ENCODE data around the gene ACOD1.
A peak's percentile ranks its signal among the peaks of the same experiment; 100 is the strongest.
"Not testable (repeated sequence)": the region's sequence is repeated elsewhere in the genome, so short reads cannot be mapped to it uniquely, and the experiment has no call there.

Gene ACOD1

DNA sequence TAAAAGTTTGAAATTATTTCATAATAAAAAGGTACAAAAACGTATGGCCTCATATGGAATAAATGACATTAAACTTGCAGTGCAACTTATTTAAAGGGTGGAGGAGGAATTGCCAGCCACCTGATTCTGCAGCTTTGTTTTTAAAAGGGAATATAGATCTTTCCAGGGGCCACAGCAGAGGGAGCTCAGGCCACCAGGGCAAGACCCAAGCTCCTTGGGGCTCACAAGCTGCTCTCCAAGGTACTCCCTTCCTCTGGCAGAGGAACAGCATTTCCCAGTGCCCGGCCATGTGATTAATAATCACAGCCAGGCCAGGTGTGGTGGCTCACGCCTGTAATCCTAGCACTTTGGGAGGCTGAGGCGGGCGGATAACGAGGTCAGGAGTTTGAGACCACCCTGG is 6.2 kb downstream of the ACOD1 start:
- no peak for DNase-seq

DNA sequence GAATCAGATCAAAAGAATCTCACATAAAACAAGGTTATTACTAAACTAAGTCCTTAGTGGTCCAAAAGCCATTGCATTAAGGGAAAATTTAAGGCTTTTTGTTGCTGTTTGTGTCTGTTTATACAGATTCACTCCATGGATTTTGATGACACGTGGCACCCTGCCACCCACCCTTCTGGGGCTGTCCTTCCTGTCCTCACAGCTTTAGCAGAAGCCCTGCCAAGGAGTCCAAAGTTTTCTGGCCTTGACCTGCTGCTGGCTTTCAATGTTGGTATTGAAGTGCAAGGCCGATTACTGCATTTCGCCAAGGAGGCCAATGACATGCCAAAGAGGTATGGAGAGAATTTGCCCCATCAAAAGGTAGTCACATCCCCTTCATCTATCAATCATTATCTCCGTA is 6.9 kb downstream of the ACOD1 start:
- DNase-seq: no peak

DNA sequence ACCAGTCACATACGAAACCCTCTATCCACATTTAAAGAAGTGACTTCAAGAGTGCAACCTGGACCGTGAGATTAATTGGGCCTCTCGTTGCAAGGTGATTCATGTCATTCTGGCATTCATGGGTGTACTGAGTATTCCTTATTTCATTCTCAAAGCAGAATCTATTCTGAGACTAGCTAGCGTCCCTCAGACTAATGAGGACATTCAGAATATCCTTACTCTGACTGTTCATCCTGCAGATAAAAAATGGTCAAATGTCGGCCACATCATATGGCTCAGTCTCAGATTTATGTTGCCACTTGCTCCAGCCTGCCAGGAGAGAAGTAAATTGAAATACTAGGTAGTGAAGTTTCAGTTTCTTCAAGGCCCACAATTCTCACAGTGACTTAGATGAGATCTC is 7.3 kb downstream of the ACOD1 start:
- DNase-seq: no peak

DNA sequence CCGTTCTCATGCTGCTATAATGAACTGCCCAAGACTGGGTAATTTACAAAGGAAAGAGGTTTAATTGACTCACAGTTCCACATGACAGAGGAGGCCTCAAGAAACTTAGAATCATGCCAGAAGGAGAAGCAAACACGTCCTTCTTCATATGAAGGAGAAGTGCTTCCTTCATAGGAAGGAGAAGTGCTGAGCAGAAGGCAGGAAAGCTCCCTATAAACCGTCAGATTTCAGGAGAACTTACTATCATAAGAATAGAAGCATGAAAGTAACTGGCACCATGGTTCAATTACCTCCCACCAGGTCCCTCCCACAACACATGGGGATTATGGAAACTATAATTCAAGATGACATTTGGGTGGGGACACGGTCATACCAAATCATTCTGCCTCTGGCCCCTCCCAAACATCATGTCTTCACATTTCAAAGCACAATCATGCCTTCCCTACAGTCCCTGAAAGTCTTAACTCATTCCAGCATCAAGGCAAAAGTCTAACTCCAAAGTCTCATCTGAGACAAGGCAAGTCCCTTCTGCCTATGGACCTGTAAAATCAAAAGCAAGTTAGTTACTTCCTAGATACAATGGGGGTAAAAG is 10.6 kb downstream of the ACOD1 start:
- DNase-seq: no peak

DNA sequence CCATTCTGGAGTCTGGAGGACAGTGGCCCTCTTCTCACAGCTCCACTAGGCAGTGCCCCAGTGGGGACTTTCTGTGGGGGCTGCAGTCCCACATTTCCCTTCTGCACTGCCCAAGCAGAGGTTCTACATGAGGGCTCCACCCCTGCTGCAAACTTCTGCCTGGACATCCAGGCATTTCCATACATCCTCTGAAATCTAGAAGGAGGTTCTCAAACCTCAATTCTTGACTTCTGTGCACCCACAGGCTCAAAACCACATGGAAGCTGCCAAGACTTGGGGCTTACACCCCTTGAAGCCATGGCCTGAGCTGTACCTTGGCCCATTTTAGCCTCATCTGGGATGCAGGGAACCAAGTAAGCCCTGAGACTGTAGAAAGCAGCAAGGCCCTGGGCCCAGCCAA is 11.4 kb downstream of the ACOD1 start:
- DNase-seq: not testable (repeated sequence)

DNA sequence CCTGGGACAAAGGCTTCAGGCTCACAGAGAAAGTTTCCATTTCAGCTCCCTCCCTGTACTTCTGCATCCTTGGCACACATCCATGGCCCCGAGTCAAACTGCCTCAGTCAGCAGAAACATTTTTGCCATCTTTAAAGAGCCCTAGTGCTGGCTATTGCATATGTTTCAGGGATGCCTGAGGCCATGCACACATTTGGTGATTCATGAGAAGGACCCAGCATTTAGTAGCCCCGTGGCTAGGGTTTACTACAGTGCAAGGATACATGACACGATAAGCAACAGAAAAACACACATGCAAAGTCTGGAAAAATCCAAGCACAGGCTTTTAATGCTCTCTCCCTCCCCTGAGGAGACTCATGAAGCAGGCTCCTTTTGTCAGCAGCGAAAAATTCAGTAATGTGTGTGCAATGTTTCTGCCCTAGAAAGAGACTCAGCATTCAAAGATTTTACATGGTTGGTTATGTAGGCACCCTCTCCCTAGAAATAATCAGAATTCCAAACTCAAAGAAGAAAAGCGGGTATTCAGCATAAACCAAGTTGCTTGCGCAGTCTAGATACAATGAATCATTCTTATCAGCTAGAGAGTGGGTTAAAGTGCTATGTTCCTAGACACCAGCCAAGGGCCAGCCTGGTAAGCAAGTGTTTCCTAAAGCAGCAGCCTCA is 17.6 kb downstream of the ACOD1 start:
- peak; percentile 93 for DNase-seq

DNA sequence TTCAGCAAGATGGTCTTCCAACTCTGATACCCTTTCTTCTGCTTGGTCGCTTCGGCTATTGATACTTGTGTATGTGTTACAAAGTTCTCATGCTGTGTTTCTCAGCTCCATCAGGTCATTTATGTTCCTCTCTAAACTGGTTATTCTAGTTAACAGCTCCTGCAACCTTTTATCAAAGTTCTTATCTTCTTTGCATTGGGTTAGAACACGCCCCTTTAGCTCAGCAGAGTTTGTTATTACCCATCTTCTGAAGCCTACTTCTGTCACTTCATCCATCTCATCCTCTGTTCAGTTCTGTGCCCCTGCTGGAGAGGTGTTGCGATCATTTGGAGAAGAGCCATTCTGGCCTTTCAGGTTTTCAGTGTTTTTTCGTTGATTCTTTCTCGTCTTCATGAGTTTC is 18.7 kb downstream of the ACOD1 start:
- DNase-seq: no peak

DNA sequence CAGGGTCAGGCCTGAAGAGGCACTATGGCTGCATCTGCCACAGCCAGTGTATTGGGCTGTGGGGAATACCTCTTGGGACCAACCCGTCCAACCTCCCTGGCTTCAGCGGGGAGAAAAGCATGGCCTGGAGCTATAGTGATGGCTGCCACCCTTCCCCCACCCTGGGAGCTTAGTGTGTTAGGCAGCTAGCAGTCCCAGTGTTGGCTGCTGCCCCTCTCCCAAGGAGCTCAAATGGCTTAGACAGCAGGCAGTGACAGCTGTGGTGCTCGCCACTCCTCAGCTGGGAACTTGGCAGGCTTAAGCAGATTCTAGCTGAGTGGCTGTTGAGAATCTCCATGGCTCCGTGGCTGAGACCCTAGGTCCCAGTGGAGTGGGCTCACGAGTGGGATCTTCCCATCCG is 19.7 kb downstream of the ACOD1 start:
- no peak for DNase-seq

DNA sequence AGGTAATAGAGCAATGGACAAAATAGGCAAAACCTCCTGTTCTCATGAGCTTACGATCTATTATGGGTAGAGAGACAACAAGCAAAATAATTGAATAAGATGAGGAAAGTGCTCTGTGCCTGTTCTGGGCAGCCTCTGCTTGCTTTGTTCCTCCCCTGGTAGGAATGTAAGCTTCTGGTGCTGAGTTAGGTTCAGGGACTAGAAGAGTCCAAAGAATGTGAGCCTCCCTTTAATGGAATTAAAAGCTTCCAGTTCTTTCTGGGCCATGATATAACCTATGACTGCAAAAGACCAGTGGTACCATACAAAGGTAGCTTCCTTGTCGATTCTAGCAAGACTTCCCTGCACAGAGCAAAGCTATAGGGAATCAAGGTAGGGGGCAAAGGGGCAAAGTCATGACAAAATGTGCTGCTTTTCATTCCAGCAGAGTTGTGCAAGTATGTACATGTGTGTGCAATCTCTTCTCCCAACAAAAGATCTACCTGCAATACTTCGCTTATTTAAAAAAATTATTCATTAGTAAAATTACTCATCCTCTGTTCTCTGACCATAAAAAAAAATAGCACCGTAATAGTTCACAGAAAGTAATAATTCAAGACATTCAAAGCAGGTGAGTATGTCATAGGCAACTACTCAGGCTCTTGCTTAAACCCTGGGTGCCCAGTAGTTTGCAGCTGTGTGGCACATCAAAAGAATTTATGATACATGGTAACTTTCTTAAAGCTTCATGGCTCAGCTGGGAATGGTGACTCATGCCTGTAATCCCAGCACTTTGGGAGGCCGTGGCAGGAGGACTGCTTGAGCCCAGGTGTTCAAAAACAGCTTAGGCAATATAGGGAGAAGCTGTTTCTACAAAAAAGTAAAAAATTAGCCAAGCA is 21.4 kb downstream of the ACOD1 start:
- DNase-seq: peak; percentile 44

DNA sequence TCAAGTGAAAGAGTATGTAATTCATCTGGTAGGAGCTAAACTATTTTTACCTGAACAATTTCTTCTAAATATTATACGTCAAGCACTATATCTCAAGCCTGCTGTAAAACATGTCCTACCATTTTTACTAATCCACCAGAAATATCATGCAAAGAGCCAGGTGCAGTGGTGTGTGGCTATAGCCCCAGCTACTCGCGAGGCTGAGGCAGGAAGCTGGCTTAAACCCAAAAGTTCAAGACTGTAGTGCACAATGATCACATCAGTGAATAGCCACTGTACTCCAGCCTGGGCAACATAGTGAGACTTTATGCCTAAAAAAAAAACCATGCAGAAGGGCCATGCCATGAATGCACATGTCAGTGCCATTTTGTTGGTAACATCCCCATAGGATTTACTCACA is 22.9 kb downstream of the ACOD1 start:
- no peak for DNase-seq

DNA sequence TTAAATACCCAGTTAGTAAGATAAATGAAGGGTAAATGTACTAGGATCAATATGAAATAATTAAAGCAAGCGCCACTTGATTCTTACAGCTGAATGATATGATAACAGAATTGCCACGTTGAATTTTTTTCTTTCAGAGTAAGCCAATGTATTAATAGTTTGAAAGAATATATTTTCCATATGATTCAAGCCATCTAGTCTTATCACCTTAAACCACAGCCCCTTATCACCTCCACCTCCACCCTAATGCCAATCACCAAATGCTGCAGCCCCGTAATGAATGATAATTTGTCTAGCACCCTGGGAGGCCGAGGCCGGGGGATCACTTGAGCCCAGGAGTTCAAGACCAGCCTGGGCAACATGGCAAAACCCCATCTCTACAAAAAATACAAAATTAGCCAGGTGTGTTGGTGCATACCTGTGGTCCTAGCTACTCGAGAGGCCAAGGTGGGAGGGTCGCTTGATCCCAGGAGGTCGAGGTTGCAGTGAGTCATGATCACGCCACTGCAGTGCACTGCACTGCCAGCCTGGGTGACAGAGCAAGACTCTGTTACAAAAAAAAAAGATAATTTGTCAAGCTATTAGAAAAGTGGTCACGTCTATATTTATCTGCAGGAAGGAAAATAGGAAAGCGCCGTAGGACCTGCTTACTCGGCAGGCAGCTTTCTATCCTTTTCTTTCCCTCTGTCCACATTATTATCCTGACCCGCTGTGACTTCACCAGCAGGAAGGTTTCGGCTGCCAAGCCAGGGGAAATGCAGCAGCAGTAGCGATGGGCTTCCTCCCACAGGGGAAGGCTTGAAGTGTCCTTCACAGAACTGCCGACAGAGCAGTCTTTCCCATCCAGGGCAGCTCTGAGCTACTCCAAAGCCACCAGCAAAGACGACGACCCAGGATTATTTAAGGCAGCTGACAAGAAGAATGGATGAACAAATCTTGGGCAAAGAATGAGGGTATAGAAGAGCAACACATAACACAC is 23.8 kb downstream of the ACOD1 start:
- no peak for DNase-seq

DNA sequence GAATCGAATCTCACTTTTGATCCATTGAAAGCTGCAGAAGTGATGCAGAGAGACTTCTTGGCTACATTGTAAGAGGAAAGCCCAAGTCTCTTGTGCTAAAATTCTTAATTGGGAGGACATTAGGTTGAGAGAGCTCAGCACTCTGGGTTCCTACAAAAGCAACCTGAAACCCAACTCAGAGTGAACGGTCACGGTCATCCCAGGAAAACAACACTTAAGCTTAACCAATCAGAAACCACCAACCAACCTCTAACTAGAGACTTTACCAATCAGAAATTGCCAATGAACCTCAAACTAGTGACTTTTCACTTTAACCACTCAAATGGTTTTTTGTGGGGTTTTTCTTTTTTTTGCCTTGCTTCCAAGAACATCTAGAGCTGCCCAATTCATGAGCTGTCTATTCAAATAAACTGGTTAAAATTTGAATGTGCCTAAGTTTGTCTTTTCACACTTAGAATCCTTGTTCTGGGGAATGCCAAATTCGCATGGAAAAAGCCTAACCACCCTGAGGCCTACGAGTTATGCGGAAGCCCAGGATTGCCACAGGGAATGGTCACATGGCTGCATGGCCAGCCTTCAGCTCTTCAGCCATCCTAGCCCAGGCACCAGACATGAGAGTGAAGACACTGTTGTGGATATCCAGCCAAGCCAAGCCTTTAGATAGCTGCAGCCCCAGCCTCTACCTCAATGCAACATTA is 25.8 kb downstream of the ACOD1 start:
- no peak for DNase-seq

DNA sequence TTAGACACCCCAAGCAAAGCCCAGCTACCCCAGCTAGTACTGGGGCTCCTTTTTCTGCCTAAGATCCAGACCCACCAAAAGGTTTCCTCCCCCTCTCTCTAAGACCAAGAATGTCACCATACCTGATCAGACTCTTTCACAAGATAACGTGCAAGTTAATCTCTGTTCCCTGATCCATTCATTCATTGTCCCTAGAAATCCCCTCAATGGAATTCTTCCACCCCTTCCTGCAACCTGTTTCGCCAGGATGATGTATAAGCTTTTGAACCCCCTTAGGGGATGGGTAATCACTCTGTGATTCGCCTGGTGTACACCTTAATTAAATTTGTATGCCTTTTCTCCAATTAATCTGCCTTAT is 26.3 kb downstream of the ACOD1 start:
- DNase-seq: no peak

DNA sequence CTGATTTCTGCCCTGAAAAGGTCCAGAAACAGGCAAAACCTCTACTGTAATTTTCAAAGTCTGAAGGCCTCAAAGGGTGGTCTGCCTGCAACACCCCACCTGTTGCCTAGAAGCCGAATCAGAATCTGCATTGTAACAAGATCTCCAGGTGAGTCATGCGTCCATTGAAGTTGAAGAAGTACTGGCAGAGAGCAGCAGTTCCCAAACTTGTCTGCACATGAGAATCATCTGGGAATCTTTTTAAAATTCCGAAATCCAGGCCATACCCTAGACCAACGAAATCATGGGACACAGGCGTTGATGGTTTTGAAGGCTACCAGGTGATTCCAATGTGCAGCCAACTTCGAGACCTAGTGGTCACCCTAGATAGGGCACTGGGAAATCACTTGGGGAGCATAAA is 27.6 kb downstream of the ACOD1 start:
- DNase-seq: no peak

DNA sequence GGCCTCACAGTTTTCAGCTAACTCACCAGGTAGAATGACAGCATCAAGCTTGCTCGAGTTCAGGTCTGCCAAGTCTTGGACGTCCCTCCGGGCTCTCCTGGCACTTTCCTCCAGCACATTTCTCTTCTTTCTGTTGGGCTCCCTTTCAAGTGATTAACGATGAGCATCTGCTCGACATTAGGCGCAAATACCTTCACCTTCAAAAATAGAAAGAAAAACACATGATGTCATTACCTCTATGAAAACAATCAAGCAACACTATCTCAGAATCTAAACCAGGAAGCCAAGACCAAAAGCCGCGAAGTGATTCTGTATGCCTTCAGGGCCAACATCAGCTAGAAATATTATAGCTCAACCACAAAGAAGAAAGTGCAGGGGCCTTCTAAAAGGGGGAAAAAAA is 28.2 kb downstream of the ACOD1 start:
- no peak for DNase-seq

DNA sequence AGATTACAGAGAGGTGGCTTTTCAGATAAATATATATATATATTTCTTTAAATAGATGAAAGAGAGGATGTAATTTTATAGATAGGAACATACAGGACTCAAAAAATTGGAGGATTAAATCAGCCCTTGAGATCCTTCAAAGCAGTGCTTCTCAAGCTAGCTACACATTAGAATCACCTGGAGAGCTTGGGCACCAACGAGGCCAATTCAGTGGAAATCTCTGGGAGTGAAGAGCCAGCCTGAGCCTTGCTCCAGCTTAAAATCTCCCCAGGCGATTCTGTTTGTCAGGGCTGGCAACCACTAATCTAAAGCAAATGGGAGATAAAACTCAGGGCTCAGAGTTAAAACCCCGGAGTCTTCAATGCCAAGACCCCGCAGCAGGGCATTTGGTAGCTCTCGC is 28.6 kb downstream of the ACOD1 start:
- no peak for DNase-seq

DNA sequence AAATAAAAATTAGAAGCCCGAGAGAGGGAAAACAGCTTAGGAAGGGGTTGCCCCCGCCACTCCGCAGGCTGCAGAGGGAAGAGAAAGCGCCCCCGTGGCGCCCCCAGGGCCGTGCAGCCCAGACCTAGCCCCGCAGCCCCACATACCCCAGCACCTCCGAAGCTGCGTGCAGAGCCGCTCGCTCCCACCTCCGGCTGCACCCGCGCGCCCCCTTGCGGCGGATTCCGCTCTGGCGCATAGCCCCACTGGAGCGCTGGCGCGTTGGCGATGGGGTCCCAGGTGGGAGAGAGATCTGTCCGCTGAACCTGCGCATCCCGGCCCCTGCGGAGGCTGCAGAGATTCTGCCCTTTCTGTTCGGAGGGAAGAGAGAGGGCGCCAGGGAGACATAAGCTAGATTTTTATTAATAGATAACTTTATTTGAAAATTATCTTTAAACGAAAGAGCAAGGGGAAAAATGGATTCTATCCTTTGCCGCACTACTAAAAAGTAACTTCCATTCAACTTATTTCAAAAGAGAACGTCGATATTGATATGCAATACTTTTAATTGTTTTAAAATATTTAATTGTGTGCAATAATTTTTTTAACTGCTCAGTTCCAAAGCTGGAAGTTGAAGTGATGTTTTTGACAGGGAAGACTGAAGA is 31.9 kb downstream of the ACOD1 start:
- peak; percentile 50 for DNase-seq

DNA sequence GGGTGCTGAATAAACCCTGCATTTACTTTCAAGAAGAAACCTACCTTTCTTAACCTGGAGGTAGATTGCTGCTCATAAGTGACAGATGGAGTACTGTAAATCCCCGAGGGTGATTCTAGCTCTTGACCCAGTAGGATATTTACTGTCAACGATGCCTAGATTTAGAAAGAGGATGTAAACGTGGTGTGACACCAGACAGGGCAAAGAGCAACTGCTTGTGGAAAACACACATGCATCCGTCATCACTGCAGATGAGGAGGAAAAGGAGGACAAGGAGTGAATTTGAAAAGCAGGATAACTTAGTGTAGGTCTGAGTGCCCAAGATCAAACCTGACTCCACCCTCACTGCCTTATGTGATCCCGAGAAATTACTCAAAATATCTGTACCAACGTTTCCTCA is 33.8 kb downstream of the ACOD1 start:
- no peak for DNase-seq

DNA sequence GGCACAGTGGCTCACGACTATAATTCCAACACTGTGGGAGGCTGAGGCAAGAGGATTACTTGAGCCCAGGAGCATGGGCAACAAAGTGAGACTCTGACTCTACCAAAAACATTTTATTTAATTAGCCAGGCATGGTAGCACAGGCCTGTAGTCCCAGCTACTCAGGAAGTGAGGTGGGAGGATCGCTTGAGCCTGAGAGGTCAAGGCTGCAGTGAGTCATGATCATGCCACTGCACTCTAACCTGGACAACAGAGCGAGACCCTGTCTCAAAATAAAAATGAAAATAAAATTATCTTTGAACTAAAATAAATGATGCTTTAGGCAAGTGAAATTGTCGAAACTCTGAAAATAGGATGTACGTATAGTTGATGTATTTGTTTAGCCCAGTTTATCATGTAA is 35.4 kb downstream of the ACOD1 start:
- DNase-seq: no peak

DNA sequence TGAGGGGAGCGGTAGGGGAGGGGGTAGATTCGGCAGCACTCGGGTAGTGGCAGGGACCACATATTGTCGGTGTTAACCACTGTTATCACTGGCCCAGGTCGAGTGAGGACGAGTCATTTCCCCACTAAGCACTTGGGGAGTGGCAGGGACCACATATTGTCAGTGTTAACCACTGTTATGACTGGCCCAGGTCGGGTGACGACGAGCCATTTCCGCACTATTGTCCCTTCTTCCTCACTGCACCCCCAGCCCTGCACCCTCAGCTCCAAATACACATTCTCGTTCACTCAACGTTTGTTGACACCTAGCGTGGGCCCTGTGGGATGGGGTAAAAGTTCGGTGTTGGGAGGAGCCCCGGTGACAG is 43.1 kb downstream of the ACOD1 start:
- no peak for DNase-seq

DNA sequence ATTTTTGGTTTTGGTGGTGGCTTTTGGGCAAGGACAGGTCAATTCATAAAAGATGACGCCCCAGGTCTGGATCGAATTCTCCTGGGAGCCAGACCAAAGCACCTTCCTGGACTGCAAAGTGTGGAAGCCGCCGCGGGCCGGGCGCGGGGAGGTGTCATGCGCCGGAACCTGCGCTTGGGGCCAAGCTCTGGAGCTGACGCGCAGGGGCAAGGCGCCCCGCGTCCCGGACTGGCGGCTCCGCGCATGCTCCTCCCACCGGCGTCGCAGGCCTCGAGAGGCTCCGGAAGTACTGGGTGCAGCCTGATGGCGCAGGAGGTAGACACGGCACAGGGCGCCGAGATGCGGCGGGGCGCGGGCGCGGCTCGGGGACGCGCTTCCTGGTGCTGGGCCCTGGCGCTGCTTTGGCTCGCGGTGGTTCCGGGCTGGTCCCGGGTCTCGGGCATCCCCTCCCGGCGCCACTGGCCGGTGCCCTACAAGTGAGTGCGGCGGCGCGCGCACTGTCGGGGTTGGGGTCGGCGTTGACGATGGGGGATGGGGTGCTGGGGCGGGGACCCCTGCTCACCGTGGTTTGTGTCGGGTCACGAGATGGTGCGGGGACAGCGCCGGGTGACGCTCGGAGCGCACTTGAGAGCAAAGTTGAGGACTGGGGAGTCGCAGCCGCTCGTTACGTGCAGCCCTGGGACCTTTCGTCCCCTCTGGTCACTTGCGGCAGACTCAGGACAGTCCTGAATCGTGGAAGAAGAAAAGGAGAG is 43.7 kb downstream of the ACOD1 start, which contains the start of gene CLN5:
CLN5 (plus strand) TSS at position 286 of the 752 bp plus-strand sequence; CDS start at position 304, 18 bp downstream.
- DNase-seq: peak; percentile 92

Measured in NCI-H226 (cell line).